CD8-positive, alpha-beta memory T cell (primary cell): Measurements from ENCODE around the gene WNT7B. TPM values are rescaled to one million over a fixed set of nuclear protein-coding genes. Genes with fewer than 3 reads are reported as not detected.
A peak's percentile ranks its signal among the peaks of the same experiment; 100 is the strongest.

Experiments used
- CTCF ChIA-PET: fragments of 350-600 bp; sonication (Branson Sonifier 250); formaldehyde crosslinking; loops from one replicate; lab custom pipeline; 2021; ENCODE audit warnings: antibody characterized with exemption; lab: Charles Lee
- POLR2A ChIA-PET: fragments of 350-600 bp; sonication (Branson Sonifier 250); formaldehyde crosslinking; loops from one replicate; lab custom pipeline; 2021; ENCODE audit warnings: antibody characterized with exemption; lab: Charles Lee
- DNase-seq, 5 donors: peaks; one replicate each; pipeline versions ENCODE4 v3.0.0 to v3.0.0-alpha.2; 2020 to 2022; ENCODE audit warnings: mixed read lengths in 1 of 5
- H3K27ac ChIP-seq: one replicate; pipeline ENCODE4 v1.7.0; 2013; ENCODE audit warnings: low read depth, mild to moderate bottlenecking, low read length, moderate library complexity
- H3K27me3 ChIP-seq: 2 replicates; pipeline ENCODE4 v1.7.0; 2013; ENCODE audit warnings: low read length, mild to moderate bottlenecking; ENCODE audit not compliant: insufficient read depth, poor library complexity, severe bottlenecking
- H3K36me3 ChIP-seq: 2 replicates; pipeline ENCODE4 v1.7.0; 2013; ENCODE audit warnings: mild to moderate bottlenecking, low read length, moderate library complexity; ENCODE audit not compliant: insufficient read depth
- H3K4me1 ChIP-seq: 2 replicates; pipeline ENCODE4 v1.7.0; 2013; ENCODE audit warnings: mild to moderate bottlenecking, low read length, moderate library complexity; ENCODE audit not compliant: insufficient read depth
- H3K4me3 ChIP-seq: 2 replicates; pipeline ENCODE4 v1.7.0; 2013; ENCODE audit warnings: mild to moderate bottlenecking, low read length
- H3K9me3 ChIP-seq: 2 replicates; pipeline ENCODE4 v1.7.0; 2013; ENCODE audit warnings: mild to moderate bottlenecking, low read length
- H3K27ac Mint-ChIP-seq, 8 donors: one replicate each; pipeline ENCODE4 v1.8.0; 2020 to 2021; ENCODE audit warnings: mixed read lengths in 8 of 8, mild to moderate bottlenecking in 6 of 8, inconsistent platforms in 3 of 8, moderate library complexity in 3 of 8
- H3K27me3 Mint-ChIP-seq, 2 donors: one replicate each; pipeline ENCODE4 v1.8.0; 2020 to 2021; ENCODE audit warnings: mixed read lengths in 2 of 2, mild to moderate bottlenecking in 1 of 2, moderate library complexity in 1 of 2
- H3K36me3 Mint-ChIP-seq, 3 donors: one replicate each; pipeline ENCODE4 v1.8.0; 2020 to 2021; ENCODE audit warnings: mixed read lengths in 3 of 3, inconsistent platforms in 1 of 3, mild to moderate bottlenecking in 1 of 3
- H3K4me1 Mint-ChIP-seq, 3 donors: one replicate each; pipeline ENCODE4 v1.8.0; 2020 to 2021; ENCODE audit warnings: mixed read lengths in 3 of 3, inconsistent platforms in 1 of 3, mild to moderate bottlenecking in 1 of 3
- H3K4me3 Mint-ChIP-seq, 7 donors: one replicate each; pipeline ENCODE4 v1.8.0; 2020 to 2021; ENCODE audit warnings: mixed read lengths in 7 of 7, mild to moderate bottlenecking in 6 of 7, moderate library complexity in 4 of 7, inconsistent platforms in 2 of 7
- H3K9me3 Mint-ChIP-seq, 5 donors: one replicate each; pipeline ENCODE4 v1.8.0; 2020 to 2022; ENCODE audit warnings: mixed read lengths in 5 of 5, mild to moderate bottlenecking in 3 of 5, moderate library complexity in 2 of 5, inconsistent platforms in 1 of 5
- polyA plus RNA-seq: library from polyadenylated mRNA; unstranded; fragments of 300-500 nt; fragmentation: Illumina TruSeq; gene quantifications from one replicate; pipeline ENCODE4 v1.2.3, GENCODE V29; 2021
- total RNA-seq, 2 experiments: library from RNA; stranded (reverse); gene quantifications; one replicate each; pipeline ENCODE4 v1.2.3, GENCODE V29; 2021

Gene WNT7B
- total and polyA plus RNA-seq, 3 experiments from 2014 or later: not detected

DNA sequence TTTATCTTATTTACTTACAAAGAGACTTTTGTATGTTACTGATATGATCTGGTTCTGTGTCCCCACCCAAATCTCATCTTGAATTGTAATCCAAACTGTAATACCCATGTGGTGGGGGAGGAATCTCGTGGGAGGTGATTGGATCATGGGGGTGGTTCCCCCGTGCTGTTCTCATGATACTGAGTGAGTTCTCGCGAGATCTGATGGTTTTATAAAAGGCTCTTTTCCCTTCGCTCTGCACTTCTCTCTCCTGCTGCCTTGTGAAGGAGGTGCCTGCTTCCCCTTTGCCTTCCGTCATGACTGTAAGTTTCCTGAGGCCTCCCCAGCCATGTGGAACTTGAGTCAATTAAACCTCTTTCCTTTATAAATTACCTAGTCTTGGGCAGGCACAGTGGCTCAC, 42.4 kb upstream of the WNT7B start:
- H3K4me1 Mint-ChIP-seq: peaks cover 0 to under 1% (median 0%) of the 10 kb centered on the region in 3 donors
- CTCF ChIA-PET: interaction anchor here (1.0 kb wide), 1 partner anchor 15 kb away, joined by 3 read pairs; no protein-coding TSS in a partner anchor
- H3K27ac Mint-ChIP-seq: no peak overlapping the region
- H3K36me3 Mint-ChIP-seq: no peaks in the 10 kb centered on the region
- H3K4me3 Mint-ChIP-seq: no peak overlapping the region
- POLR2A ChIA-PET: no interaction called here
- no peaks in the 10 kb centered on the region for H3K9me3 ChIP-seq
- H3K27me3 Mint-ChIP-seq: peaks cover 2 to 10% of the 10 kb centered on the region in 2 donors
- H3K4me1 ChIP-seq: no peaks in the 10 kb centered on the region
- H3K27me3 ChIP-seq: peaks cover 5% of the 10 kb centered on the region
- H3K4me3 ChIP-seq: no peak overlapping the region
- no peaks in the 10 kb centered on the region for H3K36me3 ChIP-seq
- no peak overlapping the region for H3K27ac ChIP-seq
- no peaks in the 10 kb centered on the region for H3K9me3 Mint-ChIP-seq
- DNase-seq: no peak

DNA sequence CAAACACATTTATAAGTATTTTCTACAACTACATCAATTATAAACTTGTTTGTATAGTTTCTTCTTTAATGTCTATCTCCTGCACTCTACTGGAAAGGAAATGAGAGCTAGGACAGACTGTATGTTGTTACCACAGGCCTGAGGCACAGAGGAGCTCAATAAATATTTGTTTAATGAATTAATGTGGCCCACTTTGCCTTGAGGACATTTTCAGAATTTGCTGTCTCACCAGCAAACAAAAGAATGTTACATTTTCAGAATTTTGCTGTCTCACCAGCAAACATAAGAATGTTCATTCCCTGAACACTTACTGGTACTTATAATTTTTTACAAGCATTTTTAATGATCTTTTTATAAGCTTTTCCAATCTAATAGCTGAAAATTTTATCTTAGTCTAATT, 41.9 kb upstream of the WNT7B start:
- Mint-ChIP-seq H3K36me3 (peaks cover 0 to under 1% (median 0%) of the 10 kb centered on the region in 3 donors), H3K27ac (no peak overlapping the region), H3K4me3 (no peak overlapping the region), H3K27me3 (peaks cover 2 to 5% of the 10 kb centered on the region in 2 donors), H3K9me3 (no peaks in the 10 kb centered on the region), H3K4me1 (peaks cover 0 to 4% (median 0%) of the 10 kb centered on the region in 3 donors)
- H3K4me1 ChIP-seq: no peaks in the 10 kb centered on the region
- ChIA-PET POLR2A (no interaction called here), CTCF (interaction anchor here (1.0 to 3.1 kb wide), 2 partner anchors 13 to 16 kb away, joined by 3 to 17 read pairs; no protein-coding TSS in a partner anchor)
- no peak overlapping the region for H3K4me3 ChIP-seq
- H3K9me3 ChIP-seq: no peaks in the 10 kb centered on the region
- no peak for DNase-seq
- H3K27me3 ChIP-seq: peaks cover under 1% of the 10 kb centered on the region
- no peak overlapping the region for H3K27ac ChIP-seq
- no peaks in the 10 kb centered on the region for H3K36me3 ChIP-seq

DNA sequence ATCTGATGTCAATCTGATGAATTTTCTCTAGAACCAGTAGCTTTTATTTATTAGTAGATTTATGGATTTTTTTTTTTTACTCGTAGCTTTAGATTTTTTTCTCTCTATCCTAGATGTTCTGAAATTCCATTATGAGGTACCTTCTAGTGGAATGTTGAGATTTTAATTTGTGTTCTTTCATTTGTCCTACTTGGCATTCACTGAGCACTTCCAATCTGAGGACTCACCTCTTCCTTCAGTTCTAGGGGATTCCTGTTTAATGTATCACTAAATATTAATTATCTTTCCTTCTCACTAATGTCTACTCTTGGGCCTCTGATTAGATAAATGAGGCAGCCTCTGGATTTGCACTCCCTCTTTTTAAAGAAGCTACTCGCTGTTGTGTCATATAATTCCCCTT, 40.2 kb upstream of the WNT7B start:
- Histone ChIP-seq H3K9me3 (no peaks in the 10 kb centered on the region), H3K4me1 (peaks cover 5% of the 10 kb centered on the region), H3K4me3 (no peak overlapping the region), H3K27me3 (no peaks in the 10 kb centered on the region), H3K36me3 (no peaks in the 10 kb centered on the region), H3K27ac (no peak overlapping the region)
- H3K9me3 Mint-ChIP-seq: no peaks in the 10 kb centered on the region
- POLR2A ChIA-PET: no interaction called here
- no peaks in the 10 kb centered on the region for H3K27me3 Mint-ChIP-seq
- no peak for DNase-seq
- H3K4me3 Mint-ChIP-seq: peak overlapping the region in 1 of 7 donors; percentile 53
- H3K36me3 Mint-ChIP-seq: peaks cover 0 to 4% (median 0%) of the 10 kb centered on the region in 3 donors
- H3K4me1 Mint-ChIP-seq: peaks cover 2 to 12% (median 4%) of the 10 kb centered on the region in 3 donors
- CTCF ChIA-PET: interaction anchor here (1.0 to 3.1 kb wide), 3 partner anchors 11 to 105 kb away, joined by 3 to 17 read pairs (median 4); no protein-coding TSS in a partner anchor
- H3K27ac Mint-ChIP-seq: peak overlapping the region in 2 of 8 donors; percentile 23 to 36

- Mint-ChIP-seq H3K9me3 (peaks cover 0 to 6% (median 0%) of the 10 kb centered on the region in 5 donors), H3K36me3 (peaks cover 0 to 4% (median 0%) of the 10 kb centered on the region in 3 donors), H3K4me1 (peaks cover 2 to 12% (median 4%) of the 10 kb centered on the region in 3 donors), H3K27ac (peak overlapping the region; percentile 55 to 99 (median 90)), H3K4me3 (peak overlapping the region; percentile 88 to 96 (median 90)), H3K27me3 (no peaks in the 10 kb centered on the region)
- ChIA-PET CTCF (interaction anchor here (0.9 to 5.9 kb wide), 20 partner anchors 8 to 302 kb away, joined by 3 to 59 read pairs (median 4); no protein-coding TSS in a partner anchor), POLR2A (interaction anchor here (0.6 to 4.0 kb wide), 4 partner anchors 22 to 40 kb away, joined by 3 to 39 read pairs (median 3); no protein-coding TSS in a partner anchor)
- H3K4me3 ChIP-seq: peak overlapping the region; percentile 77
- H3K9me3 ChIP-seq: no peaks in the 10 kb centered on the region
- peak overlapping the region; percentile 87 for H3K27ac ChIP-seq
- DNase-seq: peak; percentile 65 to 90 (median 67)
- no peaks in the 10 kb centered on the region for H3K36me3 ChIP-seq
- no peaks in the 10 kb centered on the region for H3K27me3 ChIP-seq
- H3K4me1 ChIP-seq: peaks cover 5% of the 10 kb centered on the region
These were observed 36.8 kb upstream of the WNT7B start for GRCh38 chr22:46013460-46014416.

DNA sequence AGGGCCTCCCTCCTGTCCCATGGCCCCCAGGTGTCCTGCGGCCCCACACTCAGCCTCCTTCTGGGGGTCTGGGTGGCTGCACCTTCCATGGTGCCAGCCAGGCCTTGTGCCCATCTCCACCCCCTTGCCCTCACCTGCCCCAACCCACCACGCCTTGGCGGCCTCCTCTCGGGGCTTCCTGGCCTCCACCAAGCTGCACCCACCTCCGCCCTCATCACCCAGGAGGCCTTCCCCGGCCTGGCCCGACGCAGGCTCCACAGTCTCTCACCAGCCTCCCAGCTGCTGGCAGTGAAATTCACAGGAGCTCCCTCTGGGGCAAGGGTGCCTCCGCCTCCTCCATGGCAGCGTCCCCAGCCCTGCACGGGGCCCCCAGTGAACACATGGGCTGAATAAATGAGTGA, 35.9 kb upstream of the WNT7B start:
- Histone ChIP-seq H3K36me3 (no peaks in the 10 kb centered on the region), H3K9me3 (no peaks in the 10 kb centered on the region), H3K4me3 (peak overlapping the region; percentile 77), H3K27ac (peak overlapping the region; percentile 87), H3K27me3 (no peaks in the 10 kb centered on the region), H3K4me1 (peaks cover 5% of the 10 kb centered on the region)
- DNase-seq: no peak
- ChIA-PET POLR2A (interaction anchor here (0.5 to 4.0 kb wide), 4 partner anchors 23 to 41 kb away, joined by 3 to 39 read pairs (median 3); no protein-coding TSS in a partner anchor), CTCF (interaction anchor here (0.9 to 5.9 kb wide), 14 partner anchors 10 to 109 kb away, joined by 3 to 59 read pairs (median 5); no protein-coding TSS in a partner anchor)
- no peaks in the 10 kb centered on the region for H3K27me3 Mint-ChIP-seq
- H3K9me3 Mint-ChIP-seq: peaks cover 0 to 6% (median 0%) of the 10 kb centered on the region in 5 donors
- peak overlapping the region; percentile 88 to 96 (median 90) for H3K4me3 Mint-ChIP-seq
- H3K4me1 Mint-ChIP-seq: peaks cover 2 to 12% (median 4%) of the 10 kb centered on the region in 3 donors
- peak overlapping the region in 5 of 8 donors; percentile 47 to 94 (median 55) for H3K27ac Mint-ChIP-seq
- H3K36me3 Mint-ChIP-seq: peaks cover 0 to 4% (median 0%) of the 10 kb centered on the region in 3 donors

- Mint-ChIP-seq H3K27me3 (no peaks in the 10 kb centered on the region), H3K36me3 (peaks cover 0 to 4% (median 0%) of the 10 kb centered on the region in 3 donors), H3K4me3 (peak overlapping the region in 6 of 7 donors; percentile 28 to 63 (median 42)), H3K9me3 (peaks cover 0 to 6% (median 0%) of the 10 kb centered on the region in 5 donors), H3K27ac (peak overlapping the region in 1 of 8 donors; percentile 77), H3K4me1 (peaks cover 2 to 12% (median 4%) of the 10 kb centered on the region in 3 donors)
- Histone ChIP-seq H3K27ac (no peak overlapping the region), H3K36me3 (no peaks in the 10 kb centered on the region), H3K4me3 (no peak overlapping the region), H3K27me3 (no peaks in the 10 kb centered on the region), H3K4me1 (peaks cover 5% of the 10 kb centered on the region), H3K9me3 (no peaks in the 10 kb centered on the region)
- no peak for DNase-seq
- ChIA-PET CTCF (interaction anchor here (0.9 to 5.9 kb wide), 11 partner anchors 9 to 110 kb away, joined by 3 to 59 read pairs (median 6); no protein-coding TSS in a partner anchor), POLR2A (interaction anchor here (0.5 to 4.0 kb wide), 4 partner anchors 24 to 41 kb away, joined by 3 to 39 read pairs (median 3); no protein-coding TSS in a partner anchor)
These were observed 35.4 kb upstream of the WNT7B start for GRCh38 chr22:46012182-46012880.

- Histone ChIP-seq H3K27ac (no peak overlapping the region), H3K9me3 (no peaks in the 10 kb centered on the region), H3K4me3 (no peak overlapping the region), H3K27me3 (no peaks in the 10 kb centered on the region), H3K4me1 (peaks cover 5% of the 10 kb centered on the region), H3K36me3 (no peaks in the 10 kb centered on the region)
- H3K9me3 Mint-ChIP-seq: peaks cover 0 to 6% (median 0%) of the 10 kb centered on the region in 5 donors
- DNase-seq: no peak
- ChIA-PET CTCF (interaction anchor here (3.0 to 5.9 kb wide), 4 partner anchors 16 to 110 kb away, joined by 11 to 59 read pairs (median 25); no protein-coding TSS in a partner anchor), POLR2A (interaction anchor here (4.0 kb wide), 1 partner anchor 24 kb away, joined by 39 read pairs; no protein-coding TSS in a partner anchor)
- H3K4me3 Mint-ChIP-seq: peak overlapping the region in 4 of 7 donors; percentile 28 to 63 (median 54)
- H3K27me3 Mint-ChIP-seq: no peaks in the 10 kb centered on the region
- H3K4me1 Mint-ChIP-seq: peaks cover 2 to 12% (median 4%) of the 10 kb centered on the region in 3 donors
- peaks cover 0 to 4% (median 0%) of the 10 kb centered on the region in 3 donors for H3K36me3 Mint-ChIP-seq
- H3K27ac Mint-ChIP-seq: peak overlapping the region in 1 of 8 donors; percentile 77
These were observed 34.7 kb upstream of the WNT7B start for GRCh38 chr22:46011627-46012181.
